Prostate gland (tissue), 2 donors: ENCODE data around the gene TMX2.

Experiments used
- POLR2A ChIP-seq: fragments of 450-650 bp; IDR thresholded peaks from one replicate; pipeline ENCODE4 v1.6.1; 2016; ENCODE audit warnings: antibody characterized with exemption, mild to moderate bottlenecking
- POLR2AphosphoS5 ChIP-seq: sonication (generic); formaldehyde crosslinking; IDR thresholded peaks from one replicate; pipeline ENCODE4 v1.6.1; 2017; ENCODE audit warnings: antibody characterized with exemption
- TF ChIP-seq, protein P1 (sequence below), 4 experiments: fragments of 200-600 bp in 2 of 4; fragments of 450-650 bp in 2 of 4; sonication (generic) in 2 of 4; IDR thresholded peaks; 1 replicate in 3 of 4; 2 replicates in 1 of 4; pipeline ENCODE4 v1.5.1; 2016 to 2019; ENCODE audit warnings: antibody characterized with exemption in 4 of 4, mild to moderate bottlenecking in 2 of 4, moderate library complexity in 2 of 4

DNA sequence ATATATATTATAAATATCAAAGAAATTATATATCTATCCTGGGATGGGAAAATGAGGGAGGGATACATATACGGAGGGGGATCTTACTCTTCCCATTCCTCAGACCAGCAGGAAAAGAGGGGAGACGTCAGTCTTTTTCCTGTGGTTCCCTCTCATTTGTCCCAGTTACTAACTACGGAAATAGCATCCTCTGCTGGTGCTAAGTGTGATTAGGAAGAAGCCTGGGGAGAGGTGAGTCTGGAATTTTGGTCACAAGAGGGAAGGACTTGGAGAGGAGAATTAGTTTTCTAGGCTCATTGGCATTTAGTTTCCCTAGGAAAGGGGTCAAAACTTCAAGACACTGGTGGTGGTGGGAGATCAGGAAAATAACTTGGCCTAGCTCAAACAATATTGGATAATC, 12.0 kb upstream of the TMX2 start:
- no peak for TF ChIP-seq POLR2AphosphoS5
- no peak for TF ChIP-seq POLR2A
- TF ChIP-seq, protein P1, sequence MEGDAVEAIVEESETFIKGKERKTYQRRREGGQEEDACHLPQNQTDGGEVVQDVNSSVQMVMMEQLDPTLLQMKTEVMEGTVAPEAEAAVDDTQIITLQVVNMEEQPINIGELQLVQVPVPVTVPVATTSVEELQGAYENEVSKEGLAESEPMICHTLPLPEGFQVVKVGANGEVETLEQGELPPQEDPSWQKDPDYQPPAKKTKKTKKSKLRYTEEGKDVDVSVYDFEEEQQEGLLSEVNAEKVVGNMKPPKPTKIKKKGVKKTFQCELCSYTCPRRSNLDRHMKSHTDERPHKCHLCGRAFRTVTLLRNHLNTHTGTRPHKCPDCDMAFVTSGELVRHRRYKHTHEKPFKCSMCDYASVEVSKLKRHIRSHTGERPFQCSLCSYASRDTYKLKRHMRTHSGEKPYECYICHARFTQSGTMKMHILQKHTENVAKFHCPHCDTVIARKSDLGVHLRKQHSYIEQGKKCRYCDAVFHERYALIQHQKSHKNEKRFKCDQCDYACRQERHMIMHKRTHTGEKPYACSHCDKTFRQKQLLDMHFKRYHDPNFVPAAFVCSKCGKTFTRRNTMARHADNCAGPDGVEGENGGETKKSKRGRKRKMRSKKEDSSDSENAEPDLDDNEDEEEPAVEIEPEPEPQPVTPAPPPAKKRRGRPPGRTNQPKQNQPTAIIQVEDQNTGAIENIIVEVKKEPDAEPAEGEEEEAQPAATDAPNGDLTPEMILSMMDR (IDR thresholded peaks at IDR 0.05), result no peak
